Measurements from ENCODE around the gene ERCC1. TPM values are rescaled to one million over a fixed set of nuclear protein-coding genes. Genes with fewer than 3 reads are reported as not detected.

The ERCC1 gene
- total RNA-seq, 1 experiment from 2014 or later: 43.7 TPM

GRCh38 chr19:45368127-45368526 is 55.6 kb downstream of the ERCC1 start:
- Mint-ChIP-seq H3K4me3 (no peak overlapping the region), H3K27me3 (ENCODE audit: low read depth) (no peaks in the 10 kb centered on the region), H3K36me3 (peaks cover 20% of the 10 kb centered on the region), H3K27ac (no peak overlapping the region), H3K9me3 (no peaks in the 10 kb centered on the region), H3K4me1 (peaks cover 15% of the 10 kb centered on the region)
- no peak for ATAC-seq
- ChIA-PET CTCF (interaction anchor here (0.6 to 1.8 kb wide), 13 partner anchors 13 to 275 kb away, joined by 3 to 10 read pairs (median 4); no protein-coding TSS in a partner anchor), POLR2A (no interaction called here)
- DNase-seq (ENCODE audit: low spot score): no peak
- TF ChIP-seq GTF2I (CRISPR knock-in tag; conservative IDR thresholded peaks at IDR 0.05) (0 out of 2 replicates have a peak, but pooled peaks have one; percentile 15), PREB (CRISPR knock-in tag; IDR thresholded peaks at IDR 0.05; ENCODE audit: borderline replicate concordance) (no peak)

GRCh38 chr19:45364696-45365095 is 59.0 kb downstream of the ERCC1 start:
- TF ChIP-seq IRF1 (CRISPR knock-in tag; IDR thresholded peaks at IDR 0.05) (no peak), ZNF281 (CRISPR knock-in tag; IDR thresholded peaks at IDR 0.05) (no peak), TEAD4 (CRISPR knock-in tag; IDR thresholded peaks at IDR 0.05) (no peak), ZNF219 (CRISPR knock-in tag; IDR thresholded peaks at IDR 0.05; ENCODE audit: borderline replicate concordance) (no peak)
- no peaks in the 10 kb centered on the region for H3K27me3 Mint-ChIP-seq (ENCODE audit: low read depth)
- CTCF ChIA-PET: no interaction called here
- ATAC-seq (no peak), DNase-seq (ENCODE audit: low spot score) (no peak)
- H3K27ac Mint-ChIP-seq: no peak overlapping the region
- POLR2A ChIA-PET: no interaction called here
- H3K4me3 Mint-ChIP-seq: no peak overlapping the region
- peaks cover 39% of the 10 kb centered on the region for H3K36me3 Mint-ChIP-seq
- no peaks in the 10 kb centered on the region for H3K9me3 Mint-ChIP-seq
- H3K4me1 Mint-ChIP-seq: peaks cover 9% of the 10 kb centered on the region

GRCh38 chr19:45363861-45364459 is 59.8 kb downstream of the ERCC1 start:
- peaks cover 46% of the 10 kb centered on the region for H3K36me3 Mint-ChIP-seq
- H3K4me3 Mint-ChIP-seq: no peak overlapping the region
- DNase-seq (ENCODE audit: low spot score) (no peak), ATAC-seq (no peak)
- no peaks in the 10 kb centered on the region for H3K27me3 Mint-ChIP-seq (ENCODE audit: low read depth)
- ChIA-PET CTCF (interaction anchor here (0.5 to 0.6 kb wide), 2 partner anchors 31 to 296 kb away, joined by 3 read pairs; no protein-coding TSS in a partner anchor), POLR2A (interaction anchor here (0.5 kb wide), 1 partner anchor 267 kb away, joined by 7 read pairs; no protein-coding TSS in a partner anchor)
- no peaks in the 10 kb centered on the region for H3K9me3 Mint-ChIP-seq
- peaks cover 6% of the 10 kb centered on the region for H3K4me1 Mint-ChIP-seq
- no peak overlapping the region for H3K27ac Mint-ChIP-seq
- TF ChIP-seq HMGA2 (CRISPR knock-in tag; IDR thresholded peaks at IDR 0.05) (no peak), OVOL2 (CRISPR knock-in tag; IDR thresholded peaks at IDR 0.05; ENCODE audit: borderline replicate concordance) (no peak), MYBL2 (CRISPR knock-in tag; IDR thresholded peaks at IDR 0.05) (no peak), SMAD4 (CRISPR knock-in tag; IDR thresholded peaks at IDR 0.05) (no peak), GTF2I (CRISPR knock-in tag; conservative IDR thresholded peaks at IDR 0.05) (no peak), USF1 (CRISPR knock-in tag; IDR thresholded peaks at IDR 0.05) (no peak), E2F4 (CRISPR knock-in tag; IDR thresholded peaks at IDR 0.05; ENCODE audit: borderline replicate concordance, low read depth) (no peak), ZNF121 (CRISPR knock-in tag; IDR thresholded peaks at IDR 0.05) (no peak), NFE2L1 (CRISPR knock-in tag; IDR thresholded peaks at IDR 0.05) (no peak), ZNF138 (CRISPR knock-in tag; conservative IDR thresholded peaks at IDR 0.05) (no peak), RORB (CRISPR knock-in tag; IDR thresholded peaks at IDR 0.05) (no peak), ZBTB43 (CRISPR knock-in tag; IDR thresholded peaks at IDR 0.05) (no peak), AFF4 (CRISPR knock-in tag; IDR thresholded peaks at IDR 0.05; ENCODE audit: borderline replicate concordance) (no peak), ETV6 (CRISPR knock-in tag; IDR thresholded peaks at IDR 0.05) (no peak), ZNF232 (CRISPR knock-in tag; IDR thresholded peaks at IDR 0.05) (no peak)

Measured in WTC11 (cell line).